ENCODE results near the gene ADAM12.

Gene ADAM12

DNA sequence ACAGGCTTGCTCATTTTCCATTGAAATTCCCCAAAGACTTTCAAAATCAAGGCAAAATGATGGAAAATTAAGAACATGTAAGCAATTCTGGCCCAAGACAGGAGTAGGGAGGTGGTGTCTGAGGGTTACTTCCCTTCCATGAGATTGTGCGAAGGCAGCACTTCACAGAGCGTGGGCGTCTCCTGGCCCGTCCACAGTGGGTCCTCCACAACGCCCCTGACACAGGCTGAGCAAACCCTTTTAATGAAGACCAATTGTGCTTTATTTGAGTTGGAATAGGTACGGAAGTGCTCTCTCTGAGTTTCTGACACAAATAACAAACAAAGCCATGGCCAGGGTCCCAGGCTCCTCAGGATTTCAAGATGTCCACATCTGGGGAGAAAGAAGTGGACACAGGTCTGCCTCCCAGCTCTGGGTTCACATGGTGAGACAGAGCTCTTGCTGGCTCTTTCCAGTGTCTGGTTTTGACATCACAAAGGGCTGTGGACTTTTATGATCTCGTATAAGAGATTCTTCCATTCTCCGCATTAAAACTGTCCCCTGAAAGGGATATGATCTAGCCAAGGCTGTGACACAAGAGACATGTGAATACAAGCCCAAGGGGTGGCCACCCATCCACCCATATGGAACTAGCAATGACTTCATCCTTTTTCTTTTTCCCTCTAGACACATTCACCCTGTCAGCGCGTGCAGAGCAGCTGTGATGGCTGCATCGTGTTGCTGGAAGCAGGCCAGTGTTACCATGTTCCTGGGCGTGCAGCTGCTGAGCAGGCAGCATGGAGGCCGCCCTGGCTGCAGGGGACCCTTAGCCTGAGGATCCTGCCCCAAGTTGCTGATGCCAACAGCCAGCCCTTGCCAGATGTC lies 145.6 kb downstream of the ADAM12 start:
- no peaks in the 10 kb centered on the region for H3K36me3 ChIP-seq (ENCODE audit: control insufficient read depth, insufficient read depth, low read length)
- no peak overlapping the region for H3K4me3 ChIP-seq (ENCODE audit: low read length)
- H3K4me1 ChIP-seq (ENCODE audit: control insufficient read depth, insufficient read depth, low read length), result no peaks in the 10 kb centered on the region
- no peak overlapping the region for H3K27ac ChIP-seq (ENCODE audit: low read depth, low read length)
- no peaks in the 10 kb centered on the region for H3K27me3 ChIP-seq (ENCODE audit: control insufficient read depth, insufficient read depth, low read length)
- H3K9ac ChIP-seq (ENCODE audit: low read length), result no peak overlapping the region

- H3K36me3 ChIP-seq (ENCODE audit: control insufficient read depth, insufficient read depth, low read length), result no peaks in the 10 kb centered on the region
- H3K9ac ChIP-seq (ENCODE audit: low read length), result no peak overlapping the region
- H3K27ac ChIP-seq (ENCODE audit: low read depth, low read length), result no peak overlapping the region
- no peak overlapping the region for H3K4me3 ChIP-seq (ENCODE audit: low read length)
- no peaks in the 10 kb centered on the region for H3K27me3 ChIP-seq (ENCODE audit: control insufficient read depth, insufficient read depth, low read length)
- no peaks in the 10 kb centered on the region for H3K4me1 ChIP-seq (ENCODE audit: control insufficient read depth, insufficient read depth, low read length)
These were observed 147.8 kb downstream of the ADAM12 start for GRCh38 chr10:126240483-126240882.

- H3K36me3 ChIP-seq (ENCODE audit: control insufficient read depth, insufficient read depth, low read length), result no peaks in the 10 kb centered on the region
- H3K27ac ChIP-seq (ENCODE audit: low read depth, low read length), result no peak overlapping the region
- no peak overlapping the region for H3K9ac ChIP-seq (ENCODE audit: low read length)
- no peaks in the 10 kb centered on the region for H3K4me1 ChIP-seq (ENCODE audit: control insufficient read depth, insufficient read depth, low read length)
- no peak overlapping the region for H3K4me3 ChIP-seq (ENCODE audit: low read length)
- H3K27me3 ChIP-seq (ENCODE audit: control insufficient read depth, insufficient read depth, low read length), result no peaks in the 10 kb centered on the region
These were observed 148.4 kb downstream of the ADAM12 start for GRCh38 chr10:126239844-126240243.

DNA sequence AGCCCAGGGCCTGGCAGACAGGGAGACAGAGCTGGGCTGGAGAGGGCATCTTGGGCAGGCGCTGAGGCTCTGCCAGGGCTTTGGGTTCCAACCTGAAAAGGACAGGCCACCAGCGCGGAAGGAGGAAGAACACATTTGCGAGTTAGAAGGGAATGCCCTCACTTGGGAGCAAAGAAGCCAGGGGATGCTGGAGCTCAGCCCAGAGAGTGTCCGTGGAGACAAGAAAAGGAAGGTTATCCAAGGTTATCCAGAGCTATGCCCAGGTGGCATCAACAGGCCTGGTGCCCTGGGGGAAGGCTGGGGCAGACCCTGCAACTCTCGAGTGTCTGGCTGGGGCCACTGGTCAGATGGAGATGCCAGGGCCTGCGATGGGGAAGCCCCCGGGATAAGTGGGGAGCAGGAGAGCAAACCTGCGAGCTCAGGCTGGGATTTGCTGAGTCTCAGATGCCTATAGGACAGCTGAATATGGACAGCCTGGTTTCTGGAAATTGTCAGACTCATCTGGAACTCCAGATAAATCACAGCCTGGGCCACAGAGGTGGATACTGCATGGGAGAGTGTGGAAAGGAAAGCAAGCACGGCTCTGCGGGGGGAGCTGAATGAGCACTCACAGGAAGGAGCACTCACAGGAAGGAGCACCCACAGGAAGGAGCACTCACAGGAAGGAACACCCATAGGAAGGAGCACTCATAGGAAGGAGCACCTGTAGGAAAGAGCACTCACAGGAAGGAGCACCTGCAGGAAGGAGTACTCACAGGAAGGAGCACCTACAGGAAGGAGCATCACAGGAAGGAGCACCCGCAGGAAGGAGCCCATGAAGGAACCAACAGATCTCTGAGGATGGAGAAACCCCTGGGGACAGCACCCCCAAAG lies 152.1 kb downstream of the ADAM12 start:
- Histone ChIP-seq H3K36me3 (ENCODE audit: control insufficient read depth, insufficient read depth, low read length) (no peaks in the 10 kb centered on the region), H3K9ac (ENCODE audit: low read length) (no peak overlapping the region), H3K4me1 (ENCODE audit: control insufficient read depth, insufficient read depth, low read length) (no peaks in the 10 kb centered on the region), H3K27me3 (ENCODE audit: control insufficient read depth, insufficient read depth, low read length) (no peaks in the 10 kb centered on the region), H3K27ac (ENCODE audit: low read depth, low read length) (no peak overlapping the region), H3K4me3 (ENCODE audit: low read length) (no peak overlapping the region)

DNA sequence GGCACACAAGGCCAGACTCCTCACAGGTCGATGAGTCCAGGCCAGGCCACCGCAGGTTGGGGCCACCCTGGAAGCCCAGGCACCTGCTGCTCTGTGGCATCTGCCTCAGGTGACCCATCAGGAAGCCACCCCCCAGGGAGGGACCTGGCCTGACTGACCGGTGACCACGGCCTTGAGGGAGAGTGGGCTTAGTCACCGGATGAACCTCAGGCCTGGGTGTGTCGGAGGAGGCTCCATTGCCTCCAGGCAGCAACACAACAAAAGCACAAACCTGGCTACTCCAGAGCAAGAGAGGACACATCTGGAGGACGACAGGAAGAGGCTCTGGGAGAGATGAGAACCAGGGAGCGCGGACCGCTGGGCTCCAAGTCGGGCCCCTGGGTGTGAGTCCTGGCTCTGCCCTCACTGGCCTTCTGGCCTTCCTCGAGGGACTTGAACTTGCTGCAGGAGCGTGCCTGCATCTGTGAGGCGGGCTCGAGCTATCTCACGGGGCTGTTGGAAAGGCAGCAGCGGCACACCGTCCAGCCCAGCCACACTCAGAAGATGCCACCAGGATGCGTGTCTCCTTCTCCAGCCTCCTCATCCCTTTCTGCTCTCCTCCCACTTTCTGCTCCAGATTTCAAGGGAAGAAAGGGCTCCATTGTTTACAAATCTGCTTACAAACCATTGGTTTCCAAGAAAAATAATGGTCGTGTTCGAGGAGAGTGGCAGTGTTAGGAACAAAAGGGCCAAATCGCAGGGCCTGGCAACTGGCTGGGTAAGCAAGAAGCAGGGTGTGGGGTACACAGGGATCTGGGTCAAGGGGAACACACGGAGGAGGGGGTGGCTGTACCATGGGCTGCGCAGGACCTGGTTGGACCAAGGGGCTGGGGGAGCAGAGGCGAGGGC lies 152.9 kb downstream of the ADAM12 start:
- Histone ChIP-seq H3K27me3 (ENCODE audit: control insufficient read depth, insufficient read depth, low read length) (no peaks in the 10 kb centered on the region), H3K4me1 (ENCODE audit: control insufficient read depth, insufficient read depth, low read length) (no peaks in the 10 kb centered on the region), H3K27ac (ENCODE audit: low read depth, low read length) (no peak overlapping the region), H3K9ac (ENCODE audit: low read length) (no peak overlapping the region), H3K4me3 (ENCODE audit: low read length) (no peak overlapping the region), H3K36me3 (ENCODE audit: control insufficient read depth, insufficient read depth, low read length) (no peaks in the 10 kb centered on the region)

DNA sequence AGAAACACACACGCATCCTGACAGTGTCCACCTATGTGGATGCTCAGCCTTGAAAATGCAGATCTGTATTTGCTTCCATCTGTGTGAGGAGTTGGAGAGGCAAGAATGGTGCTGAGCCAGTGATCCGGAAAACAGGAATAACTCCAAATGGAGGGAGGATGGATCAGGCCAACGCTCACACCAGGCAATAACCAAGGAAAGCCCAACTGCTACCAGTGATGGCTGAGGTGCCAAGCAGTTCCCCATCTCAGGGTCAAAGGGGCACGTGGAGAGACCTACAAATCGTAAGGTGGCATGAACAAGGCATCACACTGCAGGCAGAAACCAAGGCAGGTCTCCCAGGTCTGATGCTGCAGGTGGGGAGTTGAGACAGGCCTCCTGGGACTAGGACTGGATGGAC lies 153.6 kb downstream of the ADAM12 start:
- H3K27ac ChIP-seq (ENCODE audit: low read depth, low read length), result no peak overlapping the region
- H3K4me3 ChIP-seq (ENCODE audit: low read length), result no peak overlapping the region
- H3K9ac ChIP-seq (ENCODE audit: low read length), result no peak overlapping the region
- H3K36me3 ChIP-seq (ENCODE audit: control insufficient read depth, insufficient read depth, low read length), result no peaks in the 10 kb centered on the region
- no peaks in the 10 kb centered on the region for H3K4me1 ChIP-seq (ENCODE audit: control insufficient read depth, insufficient read depth, low read length)
- H3K27me3 ChIP-seq (ENCODE audit: control insufficient read depth, insufficient read depth, low read length), result no peaks in the 10 kb centered on the region

DNA sequence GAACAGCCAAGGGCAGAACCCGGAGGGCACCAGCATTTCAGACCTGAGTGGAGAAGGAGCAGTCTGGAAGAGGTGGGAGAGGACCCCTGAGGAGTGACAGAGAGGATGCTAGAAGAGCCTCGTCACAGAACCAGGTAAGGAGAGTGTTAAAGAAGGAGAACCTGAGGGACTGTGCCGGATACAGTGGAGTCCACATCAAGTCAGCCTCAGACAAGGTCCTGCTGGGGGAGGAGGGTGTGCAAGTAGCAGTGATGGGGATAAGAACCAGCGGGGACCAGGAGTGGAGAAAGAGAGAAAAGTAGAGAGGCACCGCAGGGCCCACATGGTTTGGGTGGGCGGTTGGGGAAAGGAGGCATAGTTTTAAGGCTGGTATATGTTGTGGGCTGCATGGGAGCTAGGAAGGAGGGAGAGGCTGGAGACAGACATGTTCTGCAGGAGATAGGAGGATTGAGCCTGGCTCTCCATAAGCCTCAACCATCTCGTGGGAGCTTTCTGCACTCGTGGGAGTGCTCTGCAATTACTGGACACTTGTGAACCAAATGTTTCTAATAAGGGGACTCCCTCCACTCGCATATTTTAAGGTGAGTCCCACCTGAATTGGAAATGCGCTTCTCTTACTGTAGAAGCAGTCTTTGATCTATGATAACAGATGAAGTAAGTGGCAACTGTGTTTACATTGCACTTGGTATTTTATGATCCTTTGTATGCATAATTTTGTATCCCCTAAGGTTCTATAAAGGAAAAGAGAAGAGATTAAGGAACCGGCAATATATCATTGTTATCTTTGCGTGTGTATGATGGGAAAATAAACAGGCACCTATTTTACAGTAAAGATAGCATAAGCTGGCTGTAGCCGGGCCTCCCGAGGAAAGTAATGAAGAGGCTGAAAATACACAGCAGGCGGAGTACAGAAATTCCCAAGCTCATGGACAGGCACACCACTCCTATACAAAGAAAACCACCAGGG lies 154.8 kb downstream of the ADAM12 start:
- Histone ChIP-seq H3K27ac (ENCODE audit: low read depth, low read length) (no peak overlapping the region), H3K4me3 (ENCODE audit: low read length) (no peak overlapping the region), H3K36me3 (ENCODE audit: control insufficient read depth, insufficient read depth, low read length) (no peaks in the 10 kb centered on the region), H3K9ac (ENCODE audit: low read length) (no peak overlapping the region), H3K27me3 (ENCODE audit: control insufficient read depth, insufficient read depth, low read length) (no peaks in the 10 kb centered on the region), H3K4me1 (ENCODE audit: control insufficient read depth, insufficient read depth, low read length) (no peaks in the 10 kb centered on the region)

DNA sequence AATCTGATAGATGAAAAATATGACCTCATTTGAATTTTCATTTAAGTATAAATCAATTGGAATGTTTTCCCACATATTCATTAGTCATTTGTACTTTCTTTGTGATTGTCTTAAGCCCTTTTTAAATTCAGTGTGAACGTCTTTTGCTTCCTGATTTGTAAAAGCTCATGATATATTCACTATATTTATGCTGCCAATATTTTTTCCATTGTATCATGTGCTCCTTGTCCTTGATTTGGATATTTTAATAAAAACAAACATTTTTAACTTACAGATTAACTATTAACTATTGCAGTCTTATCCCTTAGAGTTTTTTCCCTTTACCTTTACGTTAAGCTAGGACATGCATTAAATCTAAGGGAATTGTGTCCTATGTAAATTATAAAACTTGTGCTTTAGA lies 157.7 kb downstream of the ADAM12 start:
- Histone ChIP-seq H3K4me3 (ENCODE audit: low read length) (no peak overlapping the region), H3K27me3 (ENCODE audit: control insufficient read depth, insufficient read depth, low read length) (no peaks in the 10 kb centered on the region), H3K4me1 (ENCODE audit: control insufficient read depth, insufficient read depth, low read length) (no peaks in the 10 kb centered on the region), H3K36me3 (ENCODE audit: control insufficient read depth, insufficient read depth, low read length) (no peaks in the 10 kb centered on the region), H3K27ac (ENCODE audit: low read depth, low read length) (no peak overlapping the region), H3K9ac (ENCODE audit: low read length) (no peak overlapping the region)

DNA sequence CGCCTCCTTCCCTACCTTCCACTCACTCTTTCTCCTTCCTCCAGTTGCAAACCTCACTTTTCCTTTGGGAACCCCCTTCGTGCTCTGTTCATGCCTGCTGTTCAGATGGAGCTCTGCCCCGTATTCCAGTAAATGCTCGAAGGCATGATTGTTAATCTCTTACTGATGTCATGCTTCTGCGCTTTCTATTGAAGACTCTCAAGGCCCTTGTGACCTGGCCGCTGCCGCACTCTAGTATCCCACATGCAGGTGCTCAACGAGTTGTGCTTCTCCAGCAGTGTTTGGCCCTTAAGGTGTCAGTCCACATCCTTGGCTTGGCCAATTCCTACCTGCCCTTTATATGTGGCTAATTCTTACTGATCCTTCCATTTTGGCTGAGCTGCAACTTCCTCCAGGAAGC lies 158.6 kb downstream of the ADAM12 start:
- no peaks in the 10 kb centered on the region for H3K4me1 ChIP-seq (ENCODE audit: control insufficient read depth, insufficient read depth, low read length)
- no peak overlapping the region for H3K9ac ChIP-seq (ENCODE audit: low read length)
- no peaks in the 10 kb centered on the region for H3K36me3 ChIP-seq (ENCODE audit: control insufficient read depth, insufficient read depth, low read length)
- no peak overlapping the region for H3K4me3 ChIP-seq (ENCODE audit: low read length)
- no peaks in the 10 kb centered on the region for H3K27me3 ChIP-seq (ENCODE audit: control insufficient read depth, insufficient read depth, low read length)
- no peak overlapping the region for H3K27ac ChIP-seq (ENCODE audit: low read depth, low read length)

DNA sequence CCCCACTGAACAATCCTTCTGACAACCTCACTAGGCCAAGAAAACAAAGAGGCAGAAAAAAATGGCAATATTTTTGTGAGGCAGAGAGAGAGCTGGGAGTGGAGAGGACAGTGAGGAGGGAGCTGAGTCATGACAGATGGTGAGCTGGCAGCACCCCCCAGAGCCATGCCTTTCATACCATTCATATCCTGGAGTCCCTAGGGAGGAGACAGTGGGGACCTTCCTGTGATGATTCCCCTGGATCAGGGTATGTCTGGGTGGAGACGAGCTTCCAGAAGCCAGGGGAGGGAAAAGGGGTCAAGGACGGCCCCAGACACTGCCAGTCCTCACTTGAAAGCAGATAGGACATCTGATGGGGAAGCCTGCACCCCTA lies 160.5 kb downstream of the ADAM12 start:
- Histone ChIP-seq H3K4me1 (ENCODE audit: control insufficient read depth, insufficient read depth, low read length) (no peaks in the 10 kb centered on the region), H3K27ac (ENCODE audit: low read depth, low read length) (no peak overlapping the region), H3K9ac (ENCODE audit: low read length) (no peak overlapping the region), H3K27me3 (ENCODE audit: control insufficient read depth, insufficient read depth, low read length) (no peaks in the 10 kb centered on the region), H3K4me3 (ENCODE audit: low read length) (no peak overlapping the region), H3K36me3 (ENCODE audit: control insufficient read depth, insufficient read depth, low read length) (no peaks in the 10 kb centered on the region)

- no peak overlapping the region for H3K27ac ChIP-seq (ENCODE audit: low read depth, low read length)
- H3K27me3 ChIP-seq (ENCODE audit: control insufficient read depth, insufficient read depth, low read length), result no peaks in the 10 kb centered on the region
- no peaks in the 10 kb centered on the region for H3K36me3 ChIP-seq (ENCODE audit: control insufficient read depth, insufficient read depth, low read length)
- H3K4me3 ChIP-seq (ENCODE audit: low read length), result no peak overlapping the region
- no peak overlapping the region for H3K9ac ChIP-seq (ENCODE audit: low read length)
- H3K4me1 ChIP-seq (ENCODE audit: control insufficient read depth, insufficient read depth, low read length), result no peaks in the 10 kb centered on the region
These were observed 161.1 kb downstream of the ADAM12 start for GRCh38 chr10:126226988-126227761.

All from rectal smooth muscle tissue (tissue), 1 donor.